Parathyroid adenoma (tissue), 2 donors: ENCODE measurements around the gene HPD.

Experiments
- H2AFZ ChIP-seq: fragments of 300-600 bp; sonication (generic); one replicate; pipeline ENCODE4 v1.7.0; 2017; ENCODE audit warnings: antibody characterized with exemption, mild to moderate bottlenecking
- H3K27ac ChIP-seq: fragments of 300-600 bp; sonication (generic); one replicate; pipeline ENCODE4 v1.7.0; 2017
- H3K27me3 ChIP-seq: fragments of 300-600 bp; sonication (generic); one replicate; pipeline ENCODE4 v1.7.0; 2017; ENCODE audit warnings: low read length; ENCODE audit not compliant: control insufficient read depth, insufficient read depth
- H3K36me3 ChIP-seq: fragments of 300-600 bp; sonication (generic); one replicate; pipeline ENCODE4 v1.7.0; 2017; ENCODE audit warnings: low read length; ENCODE audit not compliant: control insufficient read depth, insufficient read depth
- H3K4me1 ChIP-seq: fragments of 300-600 bp; sonication (generic); one replicate; pipeline ENCODE4 v1.7.0; 2017; ENCODE audit warnings: control low read depth
- H3K4me2 ChIP-seq: fragments of 300-600 bp; sonication (generic); one replicate; pipeline ENCODE4 v1.7.0; 2017; ENCODE audit warnings: low read length
- H3K4me3 ChIP-seq: fragments of 300-600 bp; sonication (generic); one replicate; pipeline ENCODE4 v1.7.0; 2017; ENCODE audit warnings: low read depth, low read length
- H3K79me2 ChIP-seq: fragments of 300-600 bp; sonication (generic); one replicate; pipeline ENCODE4 v1.7.0; 2017; ENCODE audit warnings: control low read depth
- H3K9ac ChIP-seq: fragments of 300-600 bp; sonication (generic); one replicate; pipeline ENCODE4 v1.7.0; 2017; ENCODE audit warnings: mild to moderate bottlenecking
- H3K9me3 ChIP-seq: fragments of 300-600 bp; sonication (generic); one replicate; pipeline ENCODE4 v1.7.0; 2017; ENCODE audit warnings: low read length; ENCODE audit not compliant: control insufficient read depth
- TF ChIP-seq, protein P1 (sequence below): fragments of 300-600 bp; sonication (generic); IDR thresholded peaks from one replicate; pipeline ENCODE4 v1.7.0; 2017; ENCODE audit warnings: antibody characterized with exemption, mild to moderate bottlenecking
- donor health status: primary hyperparathyroidism.

HPD gene

DNA sequence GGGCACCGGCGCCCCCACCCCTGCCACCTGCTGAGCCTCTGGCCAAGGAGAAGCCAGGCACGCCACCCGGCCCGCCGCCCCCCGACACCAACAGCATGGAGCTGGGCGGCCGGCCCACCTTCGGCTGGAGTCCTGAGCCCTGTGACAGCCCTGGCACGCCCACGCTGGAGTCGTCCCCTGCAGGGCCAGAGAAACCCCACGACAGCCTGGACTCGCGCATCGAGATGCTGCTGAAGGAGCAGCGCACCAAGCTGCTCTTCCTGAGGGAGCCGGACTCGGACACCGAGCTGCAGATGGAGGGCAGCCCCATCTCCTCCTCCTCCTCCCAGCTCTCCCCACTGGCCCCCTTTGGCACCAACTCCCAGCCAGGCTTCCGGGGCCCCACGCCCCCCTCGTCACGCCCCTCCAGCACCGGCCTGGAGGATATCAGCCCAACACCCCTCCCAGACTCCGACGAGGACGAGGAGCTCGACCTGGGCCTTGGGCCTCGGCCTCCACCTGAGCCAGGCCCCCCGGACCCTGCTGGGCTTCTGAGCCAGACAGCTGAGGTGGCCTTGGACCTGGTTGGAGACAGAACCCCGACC lies 48.3 kb downstream of the HPD start:
- Histone ChIP-seq H3K9ac (no peak overlapping the region), H3K4me3 (no peak overlapping the region), H3K9me3 (no peaks in the 10 kb centered on the region), H2AFZ (no peak overlapping the region), H3K4me1 (peaks cover 18% of the 10 kb centered on the region), H3K36me3 (no peaks in the 10 kb centered on the region), H3K4me2 (no peak overlapping the region), H3K79me2 (peaks cover 57% of the 10 kb centered on the region), H3K27ac (no peak overlapping the region), H3K27me3 (no peaks in the 10 kb centered on the region)
- TF ChIP-seq, protein P1, sequence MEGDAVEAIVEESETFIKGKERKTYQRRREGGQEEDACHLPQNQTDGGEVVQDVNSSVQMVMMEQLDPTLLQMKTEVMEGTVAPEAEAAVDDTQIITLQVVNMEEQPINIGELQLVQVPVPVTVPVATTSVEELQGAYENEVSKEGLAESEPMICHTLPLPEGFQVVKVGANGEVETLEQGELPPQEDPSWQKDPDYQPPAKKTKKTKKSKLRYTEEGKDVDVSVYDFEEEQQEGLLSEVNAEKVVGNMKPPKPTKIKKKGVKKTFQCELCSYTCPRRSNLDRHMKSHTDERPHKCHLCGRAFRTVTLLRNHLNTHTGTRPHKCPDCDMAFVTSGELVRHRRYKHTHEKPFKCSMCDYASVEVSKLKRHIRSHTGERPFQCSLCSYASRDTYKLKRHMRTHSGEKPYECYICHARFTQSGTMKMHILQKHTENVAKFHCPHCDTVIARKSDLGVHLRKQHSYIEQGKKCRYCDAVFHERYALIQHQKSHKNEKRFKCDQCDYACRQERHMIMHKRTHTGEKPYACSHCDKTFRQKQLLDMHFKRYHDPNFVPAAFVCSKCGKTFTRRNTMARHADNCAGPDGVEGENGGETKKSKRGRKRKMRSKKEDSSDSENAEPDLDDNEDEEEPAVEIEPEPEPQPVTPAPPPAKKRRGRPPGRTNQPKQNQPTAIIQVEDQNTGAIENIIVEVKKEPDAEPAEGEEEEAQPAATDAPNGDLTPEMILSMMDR, result no peak

- Histone ChIP-seq H3K4me2 (no peak overlapping the region), H3K79me2 (peaks cover 54% of the 10 kb centered on the region), H3K9me3 (no peaks in the 10 kb centered on the region), H3K4me3 (no peak overlapping the region), H2AFZ (no peak overlapping the region), H3K27ac (no peak overlapping the region), H3K36me3 (no peaks in the 10 kb centered on the region), H3K27me3 (no peaks in the 10 kb centered on the region), H3K9ac (no peak overlapping the region), H3K4me1 (peaks cover 18% of the 10 kb centered on the region)
- TF ChIP-seq, protein P1, result no peak
These were observed 48.9 kb downstream of the HPD start for GRCh38 chr12:121809712-121810116.

GRCh38 chr12:121808623-121809022 lies 50.0 kb downstream of the HPD start:
- peaks cover 18% of the 10 kb centered on the region for H3K4me1 ChIP-seq
- H3K36me3 ChIP-seq, result no peaks in the 10 kb centered on the region
- peaks cover 53% of the 10 kb centered on the region for H3K79me2 ChIP-seq
- no peaks in the 10 kb centered on the region for H3K9me3 ChIP-seq
- H3K27ac ChIP-seq, result no peak overlapping the region
- H2AFZ ChIP-seq, result no peak overlapping the region
- H3K4me2 ChIP-seq, result no peak overlapping the region
- H3K9ac ChIP-seq, result no peak overlapping the region
- no peaks in the 10 kb centered on the region for H3K27me3 ChIP-seq
- TF ChIP-seq, protein P1, result no peak
- H3K4me3 ChIP-seq, result no peak overlapping the region

DNA sequence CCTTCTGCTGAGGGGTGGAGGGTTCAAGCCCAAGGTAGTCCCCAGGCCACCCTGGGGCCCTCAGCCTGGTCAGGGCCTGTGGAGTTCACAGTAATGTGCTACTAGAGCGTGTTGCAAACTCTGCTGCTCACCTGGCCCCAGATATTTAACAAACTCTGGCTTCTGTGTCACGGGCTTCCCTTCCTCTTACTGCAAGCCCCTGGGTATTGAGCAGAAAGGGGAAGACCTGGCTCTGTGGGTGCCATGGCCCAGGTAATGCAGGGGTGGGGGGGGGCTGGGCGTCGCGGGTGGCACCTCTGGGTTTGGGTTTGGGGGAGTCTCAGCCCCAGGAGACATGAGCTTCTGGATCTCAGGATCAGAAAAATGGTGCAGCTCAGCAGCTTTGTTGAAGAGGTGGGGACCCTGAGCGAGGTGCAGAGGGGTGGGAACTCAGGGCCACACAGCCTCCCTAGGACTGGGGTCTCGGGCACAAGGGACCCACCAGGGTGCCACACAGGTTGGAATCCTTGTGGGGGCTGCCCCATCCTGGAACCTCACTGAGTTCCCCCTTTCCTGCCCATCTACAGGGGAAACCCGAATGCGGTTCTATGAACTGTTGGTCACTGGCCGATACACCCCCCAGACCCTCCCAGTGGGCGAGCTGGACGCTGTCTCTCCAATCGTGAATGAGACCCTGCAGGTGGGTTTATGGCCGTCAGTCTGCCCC lies 50.9 kb downstream of the HPD start:
- Histone ChIP-seq H2AFZ (no peak overlapping the region), H3K9ac (no peak overlapping the region), H3K4me2 (no peak overlapping the region), H3K36me3 (no peaks in the 10 kb centered on the region), H3K27ac (no peak overlapping the region), H3K4me3 (no peak overlapping the region), H3K4me1 (peaks cover 18% of the 10 kb centered on the region), H3K9me3 (no peaks in the 10 kb centered on the region), H3K27me3 (no peaks in the 10 kb centered on the region), H3K79me2 (peaks cover 45% of the 10 kb centered on the region)
- TF ChIP-seq, protein P1, result no peak
